KBM-7 (cell line): ENCODE measurements around the gene NR5A2.
"Not testable (repeated sequence)": the region's sequence is repeated elsewhere in the genome, so short reads cannot be mapped to it uniquely, and the experiment has no call there.

Experiments
- DNase-seq: peaks from one replicate; pipeline ENCODE4 v3.0.0-alpha.2; 2015
- in situ Hi-C: fragments of 300-500 bp; cut with MboI; formaldehyde crosslinking; loops from 2 replicates; pipeline ENCODE4 v1.14.3; 2020; ENCODE audit warnings: low sequenced_read_pairs, low pct_unique_long_range_greater_than_20kb, mixed read lengths

Gene NR5A2

DNA sequence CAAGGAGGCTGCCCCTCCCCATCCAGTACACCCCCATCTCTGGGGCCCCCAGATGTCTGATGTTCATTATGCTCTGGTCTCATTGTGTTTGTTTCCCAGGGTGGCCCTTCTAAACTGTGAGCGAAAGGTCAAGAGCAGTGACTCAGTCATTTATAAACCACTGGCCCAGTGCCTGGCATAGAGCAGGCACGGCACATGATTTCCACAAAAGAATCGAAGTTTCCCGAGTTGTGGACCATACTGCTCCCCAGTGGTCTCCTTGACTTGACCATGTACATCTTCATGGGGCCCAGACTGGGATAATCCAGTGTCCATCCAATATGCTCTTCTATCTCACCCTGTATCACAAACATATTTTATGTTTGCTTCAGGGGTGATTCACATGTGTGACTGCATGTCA is 153.3 kb downstream of the NR5A2 start:
- no peak for DNase-seq

DNA sequence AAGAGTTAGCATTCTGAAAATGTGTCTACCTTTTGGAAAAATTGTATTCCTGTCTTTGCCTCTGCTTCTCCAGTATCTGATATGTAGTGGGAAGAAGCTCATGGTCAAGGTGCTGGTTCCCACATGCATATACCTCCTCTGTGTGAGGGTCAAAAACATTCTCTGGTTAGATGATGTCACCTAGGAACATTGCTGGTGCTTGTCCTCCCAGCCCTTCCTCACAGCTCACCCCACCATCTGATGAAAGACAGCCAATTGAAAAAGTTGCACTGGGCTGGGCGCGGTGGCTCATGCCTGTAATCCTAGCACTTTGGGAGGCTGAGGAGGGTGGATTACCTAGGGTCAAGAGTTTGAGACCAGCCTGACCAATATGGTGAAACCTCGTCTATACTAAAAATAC is 154.4 kb downstream of the NR5A2 start:
- in situ Hi-C loops = no loop called here
- no peak for DNase-seq

More for the DNA sequence above, 153.3 kb downstream of the NR5A2 start:
- in situ Hi-C loops = no loop called here

DNA sequence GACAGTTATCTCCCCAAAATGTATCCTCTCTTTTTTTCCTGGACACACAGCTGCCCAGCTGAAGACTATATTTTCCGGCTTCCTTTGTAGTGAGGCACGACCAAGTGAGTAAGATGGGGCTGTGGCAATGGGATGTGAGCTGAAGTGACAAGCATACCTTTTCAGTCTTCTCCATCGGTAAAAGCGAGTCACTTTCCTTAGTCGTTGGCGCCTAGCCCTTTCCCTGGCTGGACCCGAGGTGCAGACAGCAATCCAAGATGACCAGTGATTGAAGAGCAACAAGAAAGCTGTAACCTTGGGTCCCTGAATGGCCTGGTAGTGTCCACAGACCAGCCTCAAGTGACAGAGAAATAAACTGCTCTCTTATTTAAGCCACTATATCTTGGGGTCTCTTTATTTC is 155.2 kb downstream of the NR5A2 start:
- in situ Hi-C loops = no loop called here
- no peak for DNase-seq

DNA sequence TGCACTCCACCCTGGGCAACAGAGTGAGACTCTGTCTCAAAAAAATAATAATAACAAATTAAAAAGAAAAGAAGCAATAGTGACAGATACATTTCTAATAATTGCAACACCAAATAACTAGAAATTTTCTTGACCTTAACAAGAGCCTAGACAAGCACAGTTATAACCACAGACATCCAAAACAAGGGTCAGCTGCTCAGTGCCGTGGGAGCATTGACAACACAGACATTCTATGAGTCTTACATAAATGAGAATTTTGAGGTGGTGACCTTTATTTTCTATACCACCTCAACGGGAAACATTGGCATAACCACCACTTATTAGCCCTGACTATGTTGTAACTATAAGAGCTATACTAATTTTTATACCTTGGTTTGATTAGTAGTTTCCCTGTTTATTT is 156.1 kb downstream of the NR5A2 start:
- in situ Hi-C loops = no loop called here
- DNase-seq = no peak

DNA sequence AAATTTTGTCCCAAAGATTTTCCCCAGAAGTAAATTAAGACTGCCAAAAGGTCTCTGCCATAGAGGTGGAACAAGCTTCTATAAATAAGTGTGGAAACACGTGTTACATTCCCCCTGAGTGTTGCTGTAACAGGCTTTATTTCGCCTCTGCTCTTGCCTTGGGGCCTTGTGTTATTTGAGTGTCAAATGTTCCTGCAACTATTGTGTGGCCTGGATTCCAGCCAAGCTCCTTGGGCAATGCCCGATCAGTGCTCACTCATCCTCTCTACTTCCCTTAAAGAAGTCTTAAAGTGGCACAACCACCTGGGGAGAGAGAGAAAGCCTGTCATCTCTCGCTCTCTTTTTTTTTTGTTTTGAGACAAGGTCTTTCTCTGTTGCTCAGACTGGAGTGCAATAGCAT is 156.7 kb downstream of the NR5A2 start:
- DNase-seq = peak; percentile 94
- in situ Hi-C loops = no loop called here

DNA sequence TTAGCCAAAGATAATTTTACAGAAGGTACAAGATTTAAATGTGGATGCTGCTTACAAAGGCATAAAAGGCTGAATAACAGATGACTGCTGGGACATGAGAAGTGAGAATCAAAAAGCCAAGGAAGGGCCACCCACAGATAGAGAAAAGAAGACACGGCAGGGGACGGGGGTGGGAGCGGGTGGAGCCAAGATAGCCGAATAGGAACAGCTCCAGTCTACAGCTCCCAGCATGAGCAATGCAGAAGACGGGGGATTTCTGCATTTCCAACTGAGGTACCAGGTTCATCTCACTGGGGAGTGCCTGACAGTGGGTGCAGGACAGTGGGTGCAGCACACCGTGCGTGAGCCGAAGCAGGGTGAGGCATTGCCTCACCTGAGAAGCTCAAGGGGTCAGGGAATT is 157.7 kb downstream of the NR5A2 start:
- in situ Hi-C loops = not testable (repeated sequence)
- peak; percentile 38 for DNase-seq

DNA sequence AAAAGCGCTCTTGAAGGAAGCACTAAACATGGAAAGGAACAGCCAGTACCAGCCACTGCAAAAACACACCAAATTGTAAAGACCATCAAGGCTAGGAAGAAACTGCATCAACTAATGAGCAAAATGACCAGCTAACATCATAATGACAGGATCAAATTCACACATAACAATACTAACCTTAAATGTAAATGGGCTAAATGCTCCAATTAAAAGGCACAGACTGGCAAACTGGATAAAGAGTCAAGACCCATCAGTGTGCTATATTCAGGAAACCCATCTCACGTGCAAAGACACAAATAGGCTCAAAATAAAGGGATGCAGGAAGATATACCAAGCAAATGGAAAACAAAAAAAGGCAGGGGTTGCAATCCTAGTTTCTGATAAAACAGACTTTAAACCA is 159.8 kb downstream of the NR5A2 start:
- in situ Hi-C loops, DNase-seq: not testable (repeated sequence)

DNA sequence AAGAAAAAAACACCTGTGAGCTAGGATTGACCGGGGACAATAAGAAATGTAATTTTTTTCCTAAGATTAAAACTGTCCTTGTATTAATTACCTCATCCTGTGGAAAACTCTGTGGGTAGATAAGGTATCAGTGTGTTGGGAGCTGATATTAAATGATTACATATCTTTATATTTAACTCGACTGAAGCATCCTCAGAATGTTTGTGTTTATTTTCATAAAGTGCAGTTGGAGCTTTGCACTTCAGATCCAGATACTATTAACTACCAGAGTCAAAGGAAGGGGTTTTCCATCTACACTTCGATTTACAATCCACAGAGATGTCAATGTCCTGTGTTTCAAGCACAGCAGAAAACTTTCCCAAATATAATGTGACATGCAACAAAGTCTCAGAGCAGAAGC is 164.5 kb downstream of the NR5A2 start:
- no peak for DNase-seq

DNA sequence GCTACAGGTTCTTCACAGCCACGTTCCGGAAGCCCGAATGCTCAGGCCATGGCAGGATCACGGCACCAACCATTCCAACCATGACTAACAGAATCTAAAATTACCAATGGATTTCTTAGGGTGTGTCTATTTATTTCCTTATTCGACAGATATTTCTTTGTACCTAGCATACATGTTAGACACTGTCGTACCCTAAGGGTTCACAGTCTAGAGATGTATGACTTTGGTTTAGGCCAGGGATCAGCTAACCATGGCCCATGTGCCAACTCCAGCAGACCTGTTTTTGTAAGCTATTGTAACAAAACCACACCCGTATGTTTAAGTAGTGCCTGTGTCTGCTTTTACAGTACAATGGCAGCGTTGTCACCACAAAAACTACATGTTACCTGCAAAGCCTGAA is 167.0 kb downstream of the NR5A2 start:
- DNase-seq = no peak
- in situ Hi-C loops = no loop called here

More for the DNA sequence above, 164.5 kb downstream of the NR5A2 start:
- in situ Hi-C loops = no loop called here

DNA sequence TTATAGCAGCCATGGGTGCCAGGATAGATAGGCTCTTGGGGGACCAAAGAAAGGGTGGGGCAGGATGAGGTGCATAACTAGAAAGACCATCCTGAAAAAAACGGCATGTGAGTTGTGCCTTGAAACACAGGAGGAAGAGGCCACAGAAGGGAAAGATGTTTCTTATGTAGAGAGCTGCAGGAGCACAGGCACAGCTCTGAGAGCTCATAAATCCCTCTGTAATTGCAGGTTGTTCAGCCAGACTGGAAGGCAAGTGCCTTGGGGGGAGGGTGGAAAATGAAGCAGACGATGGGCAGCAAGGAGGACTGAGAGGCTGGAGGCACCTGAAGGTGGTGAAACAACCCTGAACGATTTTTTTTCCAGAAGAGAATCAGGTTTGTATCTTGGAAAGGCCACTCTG is 170.7 kb downstream of the NR5A2 start:
- in situ Hi-C loops = no loop called here
- no peak for DNase-seq

DNA sequence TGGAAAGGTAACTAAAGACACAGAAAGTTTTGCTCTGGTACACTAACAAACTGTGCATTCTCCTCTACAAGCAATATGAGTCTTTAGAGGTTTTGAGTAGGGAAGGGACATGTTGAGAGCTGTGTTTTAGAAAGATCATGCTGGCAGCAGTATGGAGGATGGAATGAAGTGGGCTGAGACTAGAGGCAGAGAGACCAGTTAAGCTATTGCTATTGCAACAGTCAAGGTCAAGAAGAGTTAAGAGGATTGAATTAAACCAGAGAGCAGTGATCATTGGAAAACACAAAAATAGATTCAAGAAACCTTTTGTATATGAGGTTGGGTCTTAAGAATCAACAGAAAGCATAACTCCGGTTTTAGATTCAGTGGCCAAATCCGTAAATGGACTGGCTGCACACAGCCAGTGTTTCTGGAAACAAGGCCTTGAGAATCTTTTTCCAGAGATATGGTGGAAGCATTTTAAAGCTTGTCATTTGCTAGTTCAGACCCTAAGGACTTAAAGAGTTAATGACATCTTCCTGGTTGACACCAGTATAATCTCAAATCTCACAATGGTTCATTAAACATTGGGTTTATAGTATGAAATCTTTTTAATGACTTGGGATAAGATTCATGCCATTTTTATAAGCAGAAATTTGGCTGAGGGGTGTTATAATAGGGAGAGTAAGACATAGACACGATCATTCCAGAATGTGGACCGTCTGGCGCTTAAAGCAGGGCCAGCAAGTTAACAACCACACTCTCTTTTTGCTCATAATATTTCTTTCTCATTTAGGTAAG is 177.9 kb downstream of the NR5A2 start:
- DNase-seq = no peak
- in situ Hi-C loops = no loop called here

DNA sequence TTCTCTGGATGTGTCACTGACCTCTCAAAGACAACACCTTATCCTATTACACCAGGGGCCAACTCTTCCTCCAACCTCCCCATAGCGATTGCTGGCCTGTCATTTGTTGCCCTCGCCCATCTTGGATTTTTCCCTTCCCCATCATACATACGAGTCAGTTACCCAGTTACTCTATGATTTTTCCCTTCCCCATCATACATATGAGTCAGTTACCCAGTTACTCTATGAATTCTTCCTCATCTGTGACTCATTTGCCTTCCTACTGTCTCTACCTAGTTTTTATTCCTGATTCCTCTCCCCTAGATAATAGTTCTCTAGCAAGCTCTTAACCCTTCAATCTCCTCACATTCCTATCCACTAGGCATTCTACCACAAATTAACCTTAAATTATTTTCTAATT is 178.8 kb downstream of the NR5A2 start:
- no peak for DNase-seq
- in situ Hi-C loops = no loop called here

DNA sequence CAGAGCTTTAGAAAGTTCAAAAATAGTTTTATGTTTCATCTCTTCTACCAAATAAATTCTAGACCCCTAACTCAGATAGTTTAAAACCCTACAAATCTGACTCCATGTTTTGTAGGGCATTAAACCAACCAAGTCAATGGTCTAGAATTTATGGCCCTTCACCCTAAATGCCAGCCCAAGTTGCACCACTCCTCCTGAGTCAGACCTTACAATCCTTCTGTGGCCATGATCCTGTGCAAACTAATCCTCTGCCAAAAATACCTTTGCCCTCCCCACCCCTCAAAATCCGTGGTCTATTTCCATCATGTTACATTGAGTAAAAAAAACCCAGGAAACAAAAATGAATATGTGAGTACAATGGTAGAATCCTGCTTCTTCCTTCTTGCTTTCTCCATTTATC is 179.3 kb downstream of the NR5A2 start:
- in situ Hi-C loops = no loop called here
- DNase-seq = no peak

DNA sequence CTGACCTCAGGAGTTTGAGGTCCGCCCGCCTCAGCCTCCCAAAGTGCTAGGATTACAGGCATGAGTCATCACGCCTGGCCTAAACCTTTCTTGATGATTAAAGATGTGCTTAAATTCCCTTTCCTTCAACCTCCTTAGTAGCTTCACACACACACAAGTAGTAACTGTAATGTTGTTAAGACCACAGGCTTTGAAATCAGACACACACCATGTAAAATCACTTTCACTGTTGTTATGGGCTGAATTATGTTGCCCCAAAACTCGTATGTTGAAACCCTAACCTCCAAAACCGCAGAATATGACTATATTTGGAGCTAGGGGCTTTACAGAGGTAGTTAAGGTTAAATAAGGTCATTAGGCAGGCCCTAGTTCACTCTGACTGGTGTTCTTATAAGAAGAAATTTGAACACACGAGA is 180.2 kb downstream of the NR5A2 start:
- in situ Hi-C loops = no loop called here

DNA sequence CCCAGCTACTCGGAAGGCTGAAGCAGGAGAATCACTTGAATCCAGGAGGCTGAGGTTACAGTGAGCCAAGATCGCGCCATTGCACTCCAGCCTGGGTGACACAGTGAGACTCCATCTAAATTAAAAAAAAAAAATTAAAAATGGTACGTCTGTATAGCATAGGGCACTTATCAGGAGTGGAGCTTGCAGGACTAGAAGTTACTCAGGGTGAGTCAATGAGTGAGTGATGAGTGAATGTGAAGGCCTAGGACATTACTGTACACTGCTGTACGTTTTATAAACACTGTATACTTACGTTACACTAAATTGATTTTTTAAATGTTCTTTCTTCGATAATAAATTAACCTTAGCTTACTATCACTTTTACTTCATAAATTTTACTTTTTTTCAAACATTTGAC is 183.6 kb downstream of the NR5A2 start:
- in situ Hi-C loops = no loop called here
- DNase-seq = no peak

More for the DNA sequence above, 180.2 kb downstream of the NR5A2 start:
- DNase-seq = peak; percentile 93

DNA sequence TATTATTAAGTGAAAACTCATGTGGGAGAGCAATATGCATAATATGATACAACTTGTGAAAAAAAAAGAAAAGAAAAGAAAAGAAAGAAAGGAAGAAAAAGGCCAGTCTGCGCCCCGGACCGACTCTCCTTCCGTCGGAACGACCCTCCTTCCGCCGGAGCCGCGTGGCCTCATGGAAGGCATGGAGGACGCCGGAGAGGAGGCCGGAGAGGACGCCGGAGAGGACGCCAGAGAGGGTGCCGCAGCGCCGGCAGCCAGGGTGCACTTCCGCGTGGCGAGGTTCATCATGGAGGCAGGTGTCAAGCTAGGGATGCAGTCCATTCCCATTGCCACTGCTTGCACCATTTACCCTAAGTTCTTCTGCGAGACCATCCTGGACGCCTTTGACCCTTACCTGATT is 185.9 kb downstream of the NR5A2 start:
- in situ Hi-C loops = no loop called here
- DNase-seq = no peak

DNA sequence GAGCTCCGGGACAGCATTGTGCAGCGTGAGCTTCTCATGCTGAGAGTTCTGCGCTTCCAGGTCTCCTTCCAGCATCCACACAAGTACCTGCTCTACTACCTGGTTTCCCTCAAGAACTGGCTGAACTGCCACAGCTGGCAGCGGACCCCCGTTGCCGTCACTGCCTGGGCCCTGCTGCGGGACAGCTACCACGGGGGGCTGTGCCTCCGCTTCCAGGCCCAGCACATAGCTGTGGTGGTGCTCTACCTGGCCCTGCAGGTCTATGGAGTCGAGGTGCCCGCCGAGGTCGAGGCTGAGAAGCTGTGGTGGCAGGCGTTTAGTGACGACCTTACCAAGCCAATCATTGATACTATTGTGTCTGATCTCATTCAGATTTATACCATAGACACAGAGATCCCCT is 186.4 kb downstream of the NR5A2 start:
- in situ Hi-C loops = no loop called here
- no peak for DNase-seq

DNA sequence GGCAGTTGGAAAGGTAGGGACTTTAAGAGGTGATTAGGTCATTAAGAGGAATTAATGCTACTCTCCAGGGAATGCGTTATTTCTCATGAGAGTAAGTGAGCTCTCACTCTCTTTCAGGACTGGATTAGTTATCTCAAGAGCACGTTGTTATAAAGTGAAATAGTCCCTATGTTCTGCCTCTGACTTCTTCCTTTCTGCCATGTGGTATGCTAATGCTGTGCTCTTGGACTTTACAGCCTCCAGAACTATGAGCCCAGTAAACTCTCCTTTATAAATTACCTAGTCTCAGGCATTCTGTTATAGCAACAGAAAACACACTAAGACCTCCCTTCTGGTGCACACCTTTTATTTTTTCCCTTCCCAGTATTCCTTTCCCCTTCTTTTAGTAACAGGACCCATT is 187.8 kb downstream of the NR5A2 start:
- DNase-seq = no peak
- in situ Hi-C loops = no loop called here

DNA sequence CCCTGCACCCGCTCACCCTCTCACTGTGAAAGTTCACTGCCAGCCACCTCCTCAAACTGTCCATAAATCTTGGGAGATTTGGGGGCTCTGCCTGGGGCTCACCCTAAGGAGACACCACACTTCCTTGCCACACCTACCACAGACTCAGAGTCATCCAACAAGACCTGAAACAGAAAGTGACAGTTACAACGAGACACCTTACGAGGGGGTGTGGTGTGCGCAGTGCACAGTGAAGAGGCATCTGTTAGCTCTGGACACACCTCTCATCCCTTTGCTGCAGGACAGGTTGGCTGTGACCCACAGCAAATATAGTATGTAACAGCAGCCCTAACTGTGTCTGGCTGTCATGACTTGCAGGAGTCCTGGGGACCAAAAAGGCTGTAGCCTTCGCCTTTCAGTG is 190.2 kb downstream of the NR5A2 start:
- DNase-seq = no peak
- in situ Hi-C loops = no loop called here

DNA sequence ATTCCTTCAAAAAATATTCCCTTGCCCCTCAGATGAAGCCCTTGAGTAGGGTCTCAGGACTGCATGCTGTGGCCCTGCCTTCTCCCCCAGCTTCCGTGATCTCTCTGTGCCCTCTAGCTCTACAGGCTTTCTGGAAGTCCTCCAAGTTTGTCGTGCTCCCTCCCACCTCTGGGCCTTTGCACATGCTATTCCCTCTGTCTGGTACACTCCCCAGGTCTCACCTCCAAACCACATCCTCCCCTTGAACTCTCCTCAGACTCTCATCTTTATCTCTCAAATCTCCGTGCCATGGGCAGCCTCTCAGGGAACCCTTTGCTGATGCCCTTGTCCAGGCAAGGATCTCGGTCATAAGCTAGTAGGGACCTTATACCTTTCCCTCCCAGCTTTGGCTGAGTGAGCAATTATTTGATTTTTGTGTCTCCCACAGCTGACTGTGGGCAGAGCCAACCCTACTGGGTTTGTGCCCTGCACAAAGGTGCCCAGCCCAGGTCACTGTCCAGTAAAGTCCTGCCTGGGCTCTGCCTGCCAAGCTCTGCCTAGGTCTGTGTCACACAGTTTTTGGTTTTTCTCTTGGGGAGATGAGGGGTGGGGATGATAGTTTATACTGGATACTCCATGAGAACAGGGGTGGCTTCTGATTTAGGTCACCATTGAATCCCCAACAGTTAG is 194.2 kb downstream of the NR5A2 start:
- in situ Hi-C loops = no loop called here
- DNase-seq = no peak

DNA sequence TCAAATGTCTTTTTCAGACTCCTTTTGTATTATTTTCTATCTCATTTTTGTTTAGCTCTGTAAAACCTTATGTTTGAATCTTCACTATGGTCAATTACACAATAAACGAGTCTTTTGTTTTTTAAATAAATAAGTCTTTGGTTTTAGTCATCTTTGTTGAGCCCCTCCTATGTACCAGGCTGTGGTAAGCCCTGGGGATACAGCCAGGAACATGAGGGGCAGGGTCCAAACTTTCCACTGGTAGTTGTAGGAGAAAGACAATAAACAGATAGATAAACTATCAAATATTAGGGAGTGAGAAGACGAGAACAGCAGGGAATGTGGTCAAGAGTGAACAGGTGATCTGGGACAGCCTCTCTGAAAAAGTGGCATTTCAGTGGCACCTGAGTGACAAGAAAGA is 195.7 kb downstream of the NR5A2 start:
- no peak for DNase-seq
- in situ Hi-C loops = no loop called here
